Endothelial cell of umbilical vein (primary cell): ENCODE measurements around the gene CBX2. TPM values are rescaled to one million over a fixed set of nuclear protein-coding genes. Genes with fewer than 3 reads are reported as not detected.
A peak's percentile ranks its signal among the peaks of the same experiment; 100 is the strongest.

Experiments
- BruUV-seq: library from RNA; stranded (reverse); fragments of 400-500 nt; replicated peaks from 2 replicates; lab custom pipeline; 2021; lab: Mats Ljungman, UMichigan
- CTCF ChIA-PET: fragments of 300-600, 350-600 bp; sonication (Branson Sonifier 250); formaldehyde crosslinking; loops from one replicate; lab custom pipeline; 2021; ENCODE audit warnings: antibody characterized with exemption, inconsistent platforms; lab: Charles Lee
- POLR2A ChIA-PET: fragments of 300-600, 350-600 bp; sonication (Branson Sonifier 250); formaldehyde crosslinking; loops from one replicate; lab custom pipeline; 2021; ENCODE audit warnings: antibody characterized with exemption, inconsistent platforms; lab: Charles Lee
- DNase-seq: peaks from one replicate; pipeline ENCODE4 v3.0.0-alpha.2; 2011; ENCODE audit warnings: low read depth, low spot score
- FAIRE-seq: peaks from 2 replicates; lab custom pipeline; 2011; peaks lifted over from hg19 to GRCh38; lab: Jason Lieb, UNC
- H2AFZ ChIP-seq: 2 replicates; pipeline ENCODE4 v1.6.0; 2012; ENCODE audit warnings: low read depth, low read length, control low read depth, inconsistent platforms
- H3K27ac ChIP-seq: 2 replicates; pipeline ENCODE4 v1.5.1; 2011; ENCODE audit warnings: low read depth, mild to moderate bottlenecking, control low read depth, low read length, moderate library complexity; ENCODE audit not compliant: insufficient read depth
- H3K27me3 ChIP-seq, 2 experiments: 2 replicates each; pipeline versions ENCODE4 v1.6.0 to v1.6.1; 2011; ENCODE audit warnings: low read length in 2 of 2, mixed read lengths in 1 of 2; ENCODE audit not compliant: control insufficient read depth in 2 of 2, insufficient read depth in 2 of 2
- H3K36me3 ChIP-seq, 2 experiments: 2 replicates in 1 of 2; 3 replicates in 1 of 2; pipeline ENCODE4 v1.5.1; 2011; ENCODE audit warnings: low read length in 2 of 2, mild to moderate bottlenecking in 1 of 2, moderate library complexity in 1 of 2; ENCODE audit not compliant: control insufficient read depth in 2 of 2, insufficient read depth in 2 of 2; ENCODE audit errors: extremely low read depth in 1 of 2
- H3K4me1 ChIP-seq: 3 replicates; pipeline ENCODE4 v1.5.1; 2011; ENCODE audit warnings: mild to moderate bottlenecking, low read length; ENCODE audit not compliant: control insufficient read depth, insufficient read depth; ENCODE audit errors: extremely low read depth
- H3K4me2 ChIP-seq: 2 replicates; pipeline ENCODE4 v1.6.1; 2011; ENCODE audit warnings: low read length, control low read depth, mixed read lengths; ENCODE audit not compliant: insufficient read depth
- H3K4me3 ChIP-seq, 3 experiments: fragments of 200-600 bp in 1 of 3; sonication (generic), shearing (Covaris generic) in 1 of 3; replicated peaks in 1 of 3; 2 replicates each; pipeline ENCODE4 v1.5.1; 2011 to 2016; ENCODE audit warnings: control low read depth in 3 of 3, low read length in 3 of 3, mild to moderate bottlenecking in 2 of 3, inconsistent platforms in 1 of 3, low read depth in 1 of 3, moderate library complexity in 1 of 3; ENCODE audit not compliant: insufficient read depth in 1 of 3
- H3K79me2 ChIP-seq: 2 replicates; pipeline ENCODE4 v1.6.0; 2012; ENCODE audit warnings: low read length, inconsistent platforms; ENCODE audit not compliant: control insufficient read depth, insufficient read depth
- H3K9ac ChIP-seq: replicated peaks from 2 replicates; pipeline ENCODE3; 2011; ENCODE audit warnings: low read length, control low read depth; ENCODE audit not compliant: insufficient read depth; ENCODE audit errors: extremely low read depth
- H3K9me1 ChIP-seq: replicated peaks from 3 replicates; pipeline ENCODE4 v1.6.0; 2011; ENCODE audit warnings: mild to moderate bottlenecking, low read length; ENCODE audit not compliant: control insufficient read depth, insufficient read depth; ENCODE audit errors: extremely low read depth
- H3K9me3 ChIP-seq: replicated peaks from 2 replicates; pipeline ENCODE4 v1.5.1; 2012; ENCODE audit warnings: low read length, inconsistent platforms; ENCODE audit not compliant: control insufficient read depth, insufficient read depth
- H4K20me1 ChIP-seq: replicated peaks from 2 replicates; pipeline ENCODE3; 2011; ENCODE audit warnings: mild to moderate bottlenecking, low read length; ENCODE audit not compliant: control insufficient read depth, insufficient read depth; ENCODE audit errors: extremely low read depth
- EZH2 ChIP-seq: IDR thresholded peaks from 2 replicates; pipeline ENCODE4 v1.6.1; 2012; ENCODE audit warnings: borderline replicate concordance, low read depth, mild to moderate bottlenecking, moderate library complexity, low read length, inconsistent platforms; ENCODE audit not compliant: severe bottlenecking
- FOS ChIP-seq: IDR thresholded peaks from 2 replicates; pipeline ENCODE4 v1.6.1; 2011; ENCODE audit warnings: mild to moderate bottlenecking, low read length, moderate library complexity, borderline replicate concordance; ENCODE audit not compliant: insufficient read depth
- GATA2 ChIP-seq: IDR thresholded peaks from 2 replicates; pipeline ENCODE4 v1.7.0; 2011; ENCODE audit warnings: low read depth, mild to moderate bottlenecking, moderate library complexity, mixed read lengths, low read length; ENCODE audit not compliant: insufficient read length, insufficient read depth
- JUN ChIP-seq: IDR thresholded peaks from 2 replicates; pipeline ENCODE4 v1.6.1; 2011; ENCODE audit warnings: borderline replicate concordance, low read depth; ENCODE audit not compliant: insufficient read length, insufficient read depth
- MYC ChIP-seq: IDR thresholded peaks from one replicate; pipeline ENCODE4 v1.6.1; 2011; ENCODE audit warnings: mild to moderate bottlenecking, low read depth, low read length
- POLR2AphosphoS5 ChIP-seq: IDR thresholded peaks from 2 replicates; pipeline ENCODE4 v1.6.1; 2012; ENCODE audit warnings: low read depth, mild to moderate bottlenecking, control low read depth, low read length, moderate library complexity; ENCODE audit not compliant: insufficient read depth
- dilution Hi-C: fragments of 300-500 bp; cut with MboI; formaldehyde crosslinking; loops from one replicate; pipeline ENCODE4 v1.15.0; 2019; ENCODE audit warnings: low sequenced_read_pairs; ENCODE audit not compliant: extremely low pct_ligation_motif_present
- intact Hi-C: fragments of 100-400 bp; cut with micrococcal nuclease; formaldehyde crosslinking; loops from one replicate; pipeline ENCODE4 v1.10.0; 2022
- polyA plus RNA-seq, 4 experiments: library from polyadenylated mRNA; depleted of rRNA in 3 of 4; stranded (reverse) in 3 of 4; unstranded in 1 of 4; fragments of >200 nt; gene quantifications; 2 replicates each; pipeline versions ENCODE4 v1.2.1 to v1.2.3, GENCODE V29; 2011 to 2012; ENCODE audit warnings: missing spikeins in 1 of 4
- total RNA-seq: library from RNA; stranded (reverse); gene quantifications from 2 replicates; pipeline ENCODE4 v1.2.3, GENCODE V29; 2021
- TF ChIP-seq, protein P1 (sequence below): IDR thresholded peaks from 2 replicates; pipeline ENCODE4 v1.6.1; 2011; ENCODE audit not compliant: insufficient read depth, insufficient read length
- TF ChIP-seq, protein P2 (sequence below), 2 donors: IDR thresholded peaks; 1 replicate in 1 of 2; 2 replicates in 1 of 2; pipeline ENCODE4 v1.5.1; 2011; ENCODE audit warnings: low read length in 2 of 2, mild to moderate bottlenecking in 2 of 2, moderate library complexity in 2 of 2, control low read depth in 1 of 2, inconsistent platforms in 1 of 2, low read depth in 1 of 2; ENCODE audit not compliant: insufficient read depth in 1 of 2; ENCODE audit errors: extremely low read depth in 1 of 2

Gene CBX2
- total and polyA plus RNA-seq, 2 donors (not counting 3 experiments of a cell fraction or from before 2014, with no cell fraction given), result 10.5 to 20.0 TPM

DNA sequence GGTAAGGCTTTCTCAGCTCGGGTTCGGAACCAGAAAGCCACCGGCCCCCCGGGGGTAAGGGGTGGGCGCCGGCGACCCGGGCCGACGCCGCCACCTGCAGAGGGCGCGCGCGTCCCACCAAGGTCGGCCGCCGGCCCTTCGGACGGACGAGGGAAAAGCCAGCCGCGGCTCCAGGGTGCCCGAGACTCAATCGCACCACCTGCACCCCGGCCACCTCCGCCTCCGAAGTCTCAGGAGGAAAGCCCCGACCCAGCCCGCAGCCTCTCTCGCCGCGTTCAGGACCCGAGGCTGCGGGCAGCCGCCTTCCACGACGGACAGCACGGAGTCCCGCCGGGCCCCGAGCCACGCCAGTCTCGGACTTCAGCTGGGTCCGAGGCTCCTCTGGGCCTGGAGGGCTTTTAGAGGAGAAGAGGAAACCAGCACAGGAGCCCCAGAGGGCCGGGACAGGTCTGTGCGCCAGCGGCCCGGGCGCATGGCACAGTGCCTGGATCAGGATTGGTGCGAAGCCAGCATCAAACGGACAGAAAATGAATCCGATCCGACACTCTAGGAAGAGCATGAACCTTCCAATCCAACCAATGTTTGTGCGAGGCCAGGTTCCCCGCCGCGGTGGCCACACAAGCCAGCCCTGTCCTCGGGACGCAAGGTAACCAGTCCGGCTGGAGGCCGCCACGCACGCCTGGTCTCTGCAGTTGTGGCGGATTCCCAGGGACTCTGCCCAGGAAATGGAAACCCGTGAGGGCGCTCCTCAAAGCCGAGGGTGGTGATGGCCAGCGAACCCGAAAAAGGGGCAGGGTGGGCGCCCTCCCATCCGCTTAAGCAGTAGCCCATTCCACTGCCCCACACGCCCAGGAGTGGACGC is 12.2 kb downstream of the CBX2 start:
- Histone ChIP-seq H3K9ac (no peak overlapping the region), H2AFZ (no peak overlapping the region), H3K9me1 (no peaks in the 10 kb centered on the region), H3K9me3 (no peaks in the 10 kb centered on the region), H3K4me1 (peaks cover 6% of the 10 kb centered on the region), H3K4me2 (no peak overlapping the region), H3K27me3 (peaks cover 40 to 57% of the 10 kb centered on the region in 2 experiments), H3K36me3 (no peaks in the 10 kb centered on the region), H3K4me3 (no peak overlapping the region), H3K27ac (no peak overlapping the region), H3K79me2 (no peaks in the 10 kb centered on the region), H4K20me1 (no peaks in the 10 kb centered on the region)
- ChIA-PET CTCF (interaction anchor here (0.7 to 3.5 kb wide), 34 partner anchors 9 to 334 kb away, joined by 3 to 20 read pairs (median 4); partner anchors contain the start of gene CBX4), POLR2A (no interaction called here)
- dilution Hi-C loops, result no loop called here
- TF ChIP-seq GATA2, result no peak
- no peak for TF ChIP-seq JUN
- no peak for TF ChIP-seq MYC
- no peak for TF ChIP-seq POLR2AphosphoS5
- TF ChIP-seq, protein P1, sequence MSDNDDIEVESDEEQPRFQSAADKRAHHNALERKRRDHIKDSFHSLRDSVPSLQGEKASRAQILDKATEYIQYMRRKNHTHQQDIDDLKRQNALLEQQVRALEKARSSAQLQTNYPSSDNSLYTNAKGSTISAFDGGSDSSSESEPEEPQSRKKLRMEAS, result no peak
- TF ChIP-seq, protein P2, sequence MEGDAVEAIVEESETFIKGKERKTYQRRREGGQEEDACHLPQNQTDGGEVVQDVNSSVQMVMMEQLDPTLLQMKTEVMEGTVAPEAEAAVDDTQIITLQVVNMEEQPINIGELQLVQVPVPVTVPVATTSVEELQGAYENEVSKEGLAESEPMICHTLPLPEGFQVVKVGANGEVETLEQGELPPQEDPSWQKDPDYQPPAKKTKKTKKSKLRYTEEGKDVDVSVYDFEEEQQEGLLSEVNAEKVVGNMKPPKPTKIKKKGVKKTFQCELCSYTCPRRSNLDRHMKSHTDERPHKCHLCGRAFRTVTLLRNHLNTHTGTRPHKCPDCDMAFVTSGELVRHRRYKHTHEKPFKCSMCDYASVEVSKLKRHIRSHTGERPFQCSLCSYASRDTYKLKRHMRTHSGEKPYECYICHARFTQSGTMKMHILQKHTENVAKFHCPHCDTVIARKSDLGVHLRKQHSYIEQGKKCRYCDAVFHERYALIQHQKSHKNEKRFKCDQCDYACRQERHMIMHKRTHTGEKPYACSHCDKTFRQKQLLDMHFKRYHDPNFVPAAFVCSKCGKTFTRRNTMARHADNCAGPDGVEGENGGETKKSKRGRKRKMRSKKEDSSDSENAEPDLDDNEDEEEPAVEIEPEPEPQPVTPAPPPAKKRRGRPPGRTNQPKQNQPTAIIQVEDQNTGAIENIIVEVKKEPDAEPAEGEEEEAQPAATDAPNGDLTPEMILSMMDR (IDR thresholded peaks at IDR 0.05; ENCODE audit: extremely low read depth in 1 of 2, insufficient read depth in 1 of 2, low read depth in 1 of 2, low read length in 2 of 2), result peak; percentile 71 to 84
- no peak for TF ChIP-seq FOS
- TF ChIP-seq EZH2, result peak; percentile 48
- no TSS peak for BruUV-seq
- intact Hi-C loops, result loop anchor here (1.0 to 2.0 kb wide), 3 partner anchors 45 to 201 kb away; no protein-coding TSS in a partner anchor
- DNase-seq (no peak), FAIRE-seq (peak; percentile 60)
